ENCODE results near the gene NRIP3. TPM values are rescaled to one million over a fixed set of nuclear protein-coding genes. Genes with fewer than 3 reads are reported as not detected.

The NRIP3 gene
- total RNA-seq, 1 donor from 2014 or later, result not detected

DNA sequence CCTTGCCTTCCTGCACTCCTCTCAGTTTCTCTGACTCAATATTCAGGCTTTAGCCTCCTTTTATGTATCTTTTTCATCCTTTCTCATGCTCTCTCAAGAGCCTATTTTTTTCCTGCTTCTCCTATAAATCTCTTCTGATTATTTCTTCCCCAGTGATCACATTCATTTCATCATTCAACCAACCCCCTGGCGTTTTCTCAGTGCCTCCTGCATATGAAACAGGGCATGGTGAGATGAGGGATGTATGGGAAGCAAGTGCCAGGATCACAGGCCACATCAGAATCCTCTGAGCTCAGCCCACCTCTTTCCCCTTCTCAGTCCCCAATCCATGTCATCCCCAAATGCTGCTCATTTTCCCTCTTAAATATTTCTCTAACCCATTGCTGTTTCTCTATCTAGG lies 38.7 kb upstream of the NRIP3 start:
- intact Hi-C loops (cut with micrococcal nuclease), result no loop called here
- TF ChIP-seq, protein P1, sequence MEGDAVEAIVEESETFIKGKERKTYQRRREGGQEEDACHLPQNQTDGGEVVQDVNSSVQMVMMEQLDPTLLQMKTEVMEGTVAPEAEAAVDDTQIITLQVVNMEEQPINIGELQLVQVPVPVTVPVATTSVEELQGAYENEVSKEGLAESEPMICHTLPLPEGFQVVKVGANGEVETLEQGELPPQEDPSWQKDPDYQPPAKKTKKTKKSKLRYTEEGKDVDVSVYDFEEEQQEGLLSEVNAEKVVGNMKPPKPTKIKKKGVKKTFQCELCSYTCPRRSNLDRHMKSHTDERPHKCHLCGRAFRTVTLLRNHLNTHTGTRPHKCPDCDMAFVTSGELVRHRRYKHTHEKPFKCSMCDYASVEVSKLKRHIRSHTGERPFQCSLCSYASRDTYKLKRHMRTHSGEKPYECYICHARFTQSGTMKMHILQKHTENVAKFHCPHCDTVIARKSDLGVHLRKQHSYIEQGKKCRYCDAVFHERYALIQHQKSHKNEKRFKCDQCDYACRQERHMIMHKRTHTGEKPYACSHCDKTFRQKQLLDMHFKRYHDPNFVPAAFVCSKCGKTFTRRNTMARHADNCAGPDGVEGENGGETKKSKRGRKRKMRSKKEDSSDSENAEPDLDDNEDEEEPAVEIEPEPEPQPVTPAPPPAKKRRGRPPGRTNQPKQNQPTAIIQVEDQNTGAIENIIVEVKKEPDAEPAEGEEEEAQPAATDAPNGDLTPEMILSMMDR (IDR thresholded peaks at IDR 0.05), result no peak
- H3K36me3 Mint-ChIP-seq (ENCODE audit: low read depth), result no peaks in the 10 kb centered on the region
- H3K9me3 Mint-ChIP-seq, result no peaks in the 10 kb centered on the region
- no peak overlapping the region for H3K4me3 Mint-ChIP-seq
- H3K27me3 Mint-ChIP-seq, result peaks cover 2% of the 10 kb centered on the region
- H3K4me1 Mint-ChIP-seq, result no peaks in the 10 kb centered on the region
- H3K27ac Mint-ChIP-seq, result no peak overlapping the region
- ChIA-PET CTCF (no interaction called here), POLR2A (no interaction called here)
- ATAC-seq (ENCODE audit: low read depth), result no peak
- DNase-seq, result no peak

GRCh38 chr11:9041747-9042146 lies 37.9 kb upstream of the NRIP3 start:
- intact Hi-C loops (cut with micrococcal nuclease), result no loop called here
- H3K36me3 Mint-ChIP-seq (ENCODE audit: low read depth), result no peaks in the 10 kb centered on the region
- no peak for DNase-seq
- ATAC-seq (ENCODE audit: low read depth), result no peak
- H3K27ac Mint-ChIP-seq, result no peak overlapping the region
- ChIA-PET CTCF (no interaction called here), POLR2A (no interaction called here)
- TF ChIP-seq, protein P1 (IDR thresholded peaks at IDR 0.05), result no peak
- H3K9me3 Mint-ChIP-seq, result no peaks in the 10 kb centered on the region
- no peaks in the 10 kb centered on the region for H3K4me1 Mint-ChIP-seq
- peaks cover 2% of the 10 kb centered on the region for H3K27me3 Mint-ChIP-seq
- H3K4me3 Mint-ChIP-seq, result no peak overlapping the region

DNA sequence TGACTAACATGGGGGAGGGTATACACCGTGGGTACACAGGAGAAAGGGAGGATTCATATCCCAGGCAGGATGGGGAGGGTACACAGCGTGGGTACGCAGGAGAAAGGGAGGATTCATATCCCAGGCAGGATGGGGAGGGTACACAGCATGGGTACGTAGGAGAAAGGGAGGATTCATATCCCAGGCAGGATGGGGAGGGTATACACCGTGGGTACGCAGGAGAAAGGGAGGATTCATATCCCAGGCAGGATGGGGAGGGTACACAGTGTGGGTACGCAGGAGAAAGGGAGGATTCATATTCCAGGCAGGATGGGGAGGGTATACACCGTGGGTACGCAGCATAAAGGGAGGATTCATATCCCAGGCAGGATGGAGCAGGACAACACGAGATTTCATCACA lies 36.6 kb upstream of the NRIP3 start:
- Mint-ChIP-seq H3K27me3 (peaks cover 2% of the 10 kb centered on the region), H3K4me3 (no peak overlapping the region), H3K9me3 (no peaks in the 10 kb centered on the region), H3K4me1 (no peaks in the 10 kb centered on the region), H3K36me3 (ENCODE audit: low read depth) (no peaks in the 10 kb centered on the region), H3K27ac (no peak overlapping the region)
- intact Hi-C loops (cut with micrococcal nuclease), result no loop called here
- DNase-seq (no peak), ATAC-seq (ENCODE audit: low read depth) (no peak)
- ChIA-PET POLR2A (no interaction called here), CTCF (no interaction called here)
- TF ChIP-seq, protein P1 (IDR thresholded peaks at IDR 0.05), result no peak

GRCh38 chr11:9039863-9040262 lies 36.1 kb upstream of the NRIP3 start:
- ATAC-seq (ENCODE audit: low read depth) (no peak), DNase-seq (no peak)
- no peak overlapping the region for H3K4me3 Mint-ChIP-seq
- intact Hi-C loops (cut with micrococcal nuclease), result no loop called here
- H3K27me3 Mint-ChIP-seq, result peaks cover 2% of the 10 kb centered on the region
- CTCF ChIA-PET, result no interaction called here
- no peaks in the 10 kb centered on the region for H3K4me1 Mint-ChIP-seq
- no peaks in the 10 kb centered on the region for H3K9me3 Mint-ChIP-seq
- no peak overlapping the region for H3K27ac Mint-ChIP-seq
- H3K36me3 Mint-ChIP-seq (ENCODE audit: low read depth), result no peaks in the 10 kb centered on the region
- POLR2A ChIA-PET, result no interaction called here
- TF ChIP-seq, protein P1 (IDR thresholded peaks at IDR 0.05), result no peak

DNA sequence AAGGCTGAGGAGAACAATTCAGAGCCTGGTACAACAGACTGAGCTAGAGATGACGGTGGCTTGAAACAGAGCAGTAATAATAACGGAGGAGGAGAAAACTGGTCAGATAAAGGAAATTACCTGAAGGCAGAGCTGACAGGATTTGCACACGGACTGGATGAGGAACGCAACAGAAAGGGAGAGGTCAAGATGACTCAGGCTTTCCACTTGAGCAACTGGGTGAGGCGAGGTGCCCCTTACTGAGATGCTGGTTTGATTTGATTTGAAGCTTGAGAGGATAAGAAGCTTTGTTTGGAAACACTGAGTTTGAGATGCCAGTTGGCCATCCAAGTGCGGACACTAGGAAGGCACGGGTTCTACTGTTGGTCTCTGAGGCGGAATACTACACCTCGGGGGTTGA lies 35.4 kb upstream of the NRIP3 start:
- H3K36me3 Mint-ChIP-seq (ENCODE audit: low read depth), result no peaks in the 10 kb centered on the region
- intact Hi-C loops (cut with micrococcal nuclease), result no loop called here
- H3K27me3 Mint-ChIP-seq, result peaks cover 2% of the 10 kb centered on the region
- ChIA-PET POLR2A (no interaction called here), CTCF (no interaction called here)
- no peaks in the 10 kb centered on the region for H3K9me3 Mint-ChIP-seq
- no peaks in the 10 kb centered on the region for H3K4me1 Mint-ChIP-seq
- no peak overlapping the region for H3K4me3 Mint-ChIP-seq
- ATAC-seq (ENCODE audit: low read depth) (no peak), DNase-seq (no peak)
- no peak overlapping the region for H3K27ac Mint-ChIP-seq
- TF ChIP-seq, protein P1 (IDR thresholded peaks at IDR 0.05), result no peak
